Lower leg skin (tissue), 3 donors: ENCODE data around the gene CPLANE1.

Source experiments
- POLR2A ChIP-seq, 2 donors: fragments of 450-650 bp; IDR thresholded peaks; one replicate each; pipeline ENCODE4 v1.6.1; 2016 to 2017; ENCODE audit warnings: antibody characterized with exemption in 2 of 2, mild to moderate bottlenecking in 1 of 2, moderate library complexity in 1 of 2
- TF ChIP-seq, protein P1 (sequence below), 3 donors: fragments of 450-650 bp; IDR thresholded peaks; one replicate each; pipeline ENCODE4 v1.5.1; 2016; ENCODE audit warnings: antibody characterized with exemption in 3 of 3, mild to moderate bottlenecking in 3 of 3, moderate library complexity in 2 of 3

DNA sequence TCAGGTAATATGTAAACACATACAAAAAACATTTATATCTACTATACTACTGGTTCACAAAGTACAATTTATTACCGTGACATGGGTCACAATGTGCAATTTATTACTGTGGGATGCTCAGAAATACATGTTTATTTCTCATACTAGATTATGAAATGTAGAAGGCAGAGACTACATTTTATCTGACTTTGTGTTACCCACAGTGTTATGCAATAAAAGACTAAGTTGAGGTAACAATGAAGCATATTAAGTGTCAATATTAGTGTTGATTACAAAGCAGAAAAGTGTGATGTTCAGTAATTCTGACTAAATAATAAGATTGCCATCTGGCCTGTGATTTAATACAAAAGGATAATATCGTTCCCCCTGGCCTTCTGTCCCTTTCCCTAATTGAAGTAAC lies 42.4 kb downstream of the CPLANE1 start:
- TF ChIP-seq, protein P1, sequence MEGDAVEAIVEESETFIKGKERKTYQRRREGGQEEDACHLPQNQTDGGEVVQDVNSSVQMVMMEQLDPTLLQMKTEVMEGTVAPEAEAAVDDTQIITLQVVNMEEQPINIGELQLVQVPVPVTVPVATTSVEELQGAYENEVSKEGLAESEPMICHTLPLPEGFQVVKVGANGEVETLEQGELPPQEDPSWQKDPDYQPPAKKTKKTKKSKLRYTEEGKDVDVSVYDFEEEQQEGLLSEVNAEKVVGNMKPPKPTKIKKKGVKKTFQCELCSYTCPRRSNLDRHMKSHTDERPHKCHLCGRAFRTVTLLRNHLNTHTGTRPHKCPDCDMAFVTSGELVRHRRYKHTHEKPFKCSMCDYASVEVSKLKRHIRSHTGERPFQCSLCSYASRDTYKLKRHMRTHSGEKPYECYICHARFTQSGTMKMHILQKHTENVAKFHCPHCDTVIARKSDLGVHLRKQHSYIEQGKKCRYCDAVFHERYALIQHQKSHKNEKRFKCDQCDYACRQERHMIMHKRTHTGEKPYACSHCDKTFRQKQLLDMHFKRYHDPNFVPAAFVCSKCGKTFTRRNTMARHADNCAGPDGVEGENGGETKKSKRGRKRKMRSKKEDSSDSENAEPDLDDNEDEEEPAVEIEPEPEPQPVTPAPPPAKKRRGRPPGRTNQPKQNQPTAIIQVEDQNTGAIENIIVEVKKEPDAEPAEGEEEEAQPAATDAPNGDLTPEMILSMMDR (IDR thresholded peaks at IDR 0.05), result no peak
- TF ChIP-seq POLR2A (IDR thresholded peaks at IDR 0.05), result no peak
